C4-2B (cell line): Measurements from ENCODE around the gene IBA57.

Experiments
- CTCF ChIP-seq: fragments of 450-650 bp; conservative IDR thresholded peaks from 2 replicates; pipeline ENCODE4 v1.5.1; 2017; ENCODE audit warnings: mild to moderate bottlenecking
- ZFX ChIP-seq: fragments of 450-650 bp; IDR thresholded peaks from 2 replicates; pipeline ENCODE4 v1.6.1; 2017

- no peak for TF ChIP-seq CTCF
- TF ChIP-seq ZFX = no peak
Measured at GRCh38 chr1:228117335-228117734, 48.3 kb upstream of the IBA57 start.
